GM12878 (cell line): ENCODE measurements around the gene PPL. TPM values are rescaled to one million over a fixed set of nuclear protein-coding genes. Genes with fewer than 3 reads are reported as not detected.

Experiments used
- NR2F1 ChIP-seq: fragments of 450-650 bp; conservative IDR thresholded peaks from 2 replicates; pipeline ENCODE4 v1.6.1; 2017; ENCODE audit warnings: mild to moderate bottlenecking
- RUNX3 ChIP-seq: IDR thresholded peaks from 2 replicates; pipeline ENCODE4 v1.6.1; 2012; ENCODE audit warnings: low read length, inconsistent platforms
- SRF ChIP-seq, 2 experiments: IDR thresholded peaks; 2 replicates each; pipeline ENCODE4 v1.6.1; 2011; ENCODE audit warnings: low read depth in 2 of 2, low read length in 2 of 2, mild to moderate bottlenecking in 1 of 2, moderate library complexity in 1 of 2
- polyA plus RNA-seq, 11 experiments: library from polyadenylated mRNA; depleted of rRNA in 4 of 11; unstranded in 6 of 11; stranded (reverse) in 5 of 11; fragments of >200 nt; fragmentation: Nextera tagmentation in 4 of 11; fragmentation: Illumina TruSeq in 1 of 11; extraction: Ambion mirVana in 4 of 11; extraction: Trizol in 1 of 11; gene quantifications; 1 replicate in 1 of 11; 2 replicates in 10 of 11; pipeline versions ENCODE4 v1.2.1 to v1.2.3, GENCODE V29; 2011 to 2016; ENCODE audit warnings: inconsistent platforms in 2 of 11, missing spikeins in 2 of 11, low read depth in 1 of 11
- total RNA-seq, 4 experiments: library from RNA; depleted of rRNA in 3 of 4; stranded (reverse); fragments of >200 nt in 3 of 4; fragmentation: Illumina TruSeq in 1 of 4; extraction: Trizol in 1 of 4; gene quantifications; 2 replicates each; pipeline versions ENCODE4 v1.2.1 to v1.2.3, GENCODE V29; 2013 to 2021
- TF ChIP-seq, protein P1 (sequence below): fragments of 450-650 bp; IDR thresholded peaks from 2 replicates; pipeline ENCODE4 v1.6.1; 2016; ENCODE audit warnings: mild to moderate bottlenecking, moderate library complexity, borderline replicate concordance
- TF ChIP-seq, protein P2 (sequence below): fragments of 450-650 bp; IDR thresholded peaks from 2 replicates; pipeline ENCODE4 v1.6.1; 2018; ENCODE audit warnings: mild to moderate bottlenecking, low read depth, moderate library complexity; ENCODE audit not compliant: partially characterized antibody
- TF ChIP-seq, protein P3 (sequence below): fragments of 450-650 bp; conservative IDR thresholded peaks from 2 replicates; pipeline ENCODE4 v1.6.1; 2017; ENCODE audit warnings: mild to moderate bottlenecking, moderate library complexity

Gene PPL
- total and polyA plus RNA-seq, 10 of the 15 experiments (the other 5 are each of a cell fraction or from before 2014, with no cell fraction given): 0.03 to 0.47 (median 0.05) TPM; not detected in 2

DNA sequence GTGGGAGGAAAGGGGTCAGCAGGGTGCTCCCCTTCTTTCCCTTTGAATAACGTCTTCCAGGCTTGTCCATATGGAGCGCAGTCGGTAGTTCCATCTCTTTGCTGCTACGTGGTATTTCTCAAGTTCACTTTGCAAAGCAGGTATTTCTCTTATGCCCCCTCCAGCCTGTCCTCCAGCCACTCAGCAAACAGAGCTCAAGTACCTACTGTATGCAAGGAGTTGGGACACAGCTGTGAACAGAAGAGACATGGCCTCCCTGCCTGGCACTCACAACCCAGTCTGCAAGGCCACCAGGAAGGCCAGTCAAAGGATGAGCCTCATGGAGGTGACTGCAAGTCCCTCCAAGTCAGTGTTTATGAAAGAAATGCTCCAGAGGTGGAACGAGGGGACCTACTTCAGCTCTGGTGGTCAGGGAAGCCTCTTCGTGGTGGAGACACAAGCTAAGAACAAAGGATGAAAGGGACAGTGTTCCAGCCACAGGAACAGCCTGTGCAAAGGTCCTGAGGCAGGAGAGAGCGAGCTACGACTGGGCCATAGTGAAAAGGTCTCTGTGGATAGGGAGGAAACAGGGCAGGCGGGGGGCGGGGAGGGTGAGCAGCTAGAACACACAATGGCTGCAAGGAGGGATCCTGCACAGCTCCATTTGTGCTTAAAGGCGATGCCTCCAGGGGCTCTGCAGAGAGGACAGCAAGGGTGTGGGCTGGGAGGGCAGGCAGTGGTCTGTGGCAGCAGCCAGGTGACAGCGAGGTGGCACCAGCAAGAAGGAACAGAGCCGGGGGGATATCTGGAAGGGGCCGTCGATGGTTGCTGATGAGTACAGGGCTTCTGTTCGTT lies 32.6 kb downstream of the PPL start (continued):
- TF ChIP-seq, protein P1, sequence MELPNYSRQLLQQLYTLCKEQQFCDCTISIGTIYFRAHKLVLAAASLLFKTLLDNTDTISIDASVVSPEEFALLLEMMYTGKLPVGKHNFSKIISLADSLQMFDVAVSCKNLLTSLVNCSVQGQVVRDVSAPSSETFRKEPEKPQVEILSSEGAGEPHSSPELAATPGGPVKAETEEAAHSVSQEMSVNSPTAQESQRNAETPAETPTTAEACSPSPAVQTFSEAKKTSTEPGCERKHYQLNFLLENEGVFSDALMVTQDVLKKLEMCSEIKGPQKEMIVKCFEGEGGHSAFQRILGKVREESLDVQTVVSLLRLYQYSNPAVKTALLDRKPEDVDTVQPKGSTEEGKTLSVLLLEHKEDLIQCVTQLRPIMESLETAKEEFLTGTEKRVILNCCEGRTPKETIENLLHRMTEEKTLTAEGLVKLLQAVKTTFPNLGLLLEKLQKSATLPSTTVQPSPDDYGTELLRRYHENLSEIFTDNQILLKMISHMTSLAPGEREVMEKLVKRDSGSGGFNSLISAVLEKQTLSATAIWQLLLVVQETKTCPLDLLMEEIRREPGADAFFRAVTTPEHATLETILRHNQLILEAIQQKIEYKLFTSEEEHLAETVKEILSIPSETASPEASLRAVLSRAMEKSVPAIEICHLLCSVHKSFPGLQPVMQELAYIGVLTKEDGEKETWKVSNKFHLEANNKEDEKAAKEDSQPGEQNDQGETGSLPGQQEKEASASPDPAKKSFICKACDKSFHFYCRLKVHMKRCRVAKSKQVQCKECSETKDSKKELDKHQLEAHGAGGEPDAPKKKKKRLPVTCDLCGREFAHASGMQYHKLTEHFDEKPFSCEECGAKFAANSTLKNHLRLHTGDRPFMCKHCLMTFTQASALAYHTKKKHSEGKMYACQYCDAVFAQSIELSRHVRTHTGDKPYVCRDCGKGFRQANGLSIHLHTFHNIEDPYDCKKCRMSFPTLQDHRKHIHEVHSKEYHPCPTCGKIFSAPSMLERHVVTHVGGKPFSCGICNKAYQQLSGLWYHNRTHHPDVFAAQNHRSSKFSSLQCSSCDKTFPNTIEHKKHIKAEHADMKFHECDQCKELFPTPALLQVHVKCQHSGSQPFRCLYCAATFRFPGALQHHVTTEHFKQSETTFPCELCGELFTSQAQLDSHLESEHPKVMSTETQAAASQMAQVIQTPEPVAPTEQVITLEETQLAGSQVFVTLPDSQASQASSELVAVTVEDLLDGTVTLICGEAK: no peak
- TF ChIP-seq, protein P2, sequence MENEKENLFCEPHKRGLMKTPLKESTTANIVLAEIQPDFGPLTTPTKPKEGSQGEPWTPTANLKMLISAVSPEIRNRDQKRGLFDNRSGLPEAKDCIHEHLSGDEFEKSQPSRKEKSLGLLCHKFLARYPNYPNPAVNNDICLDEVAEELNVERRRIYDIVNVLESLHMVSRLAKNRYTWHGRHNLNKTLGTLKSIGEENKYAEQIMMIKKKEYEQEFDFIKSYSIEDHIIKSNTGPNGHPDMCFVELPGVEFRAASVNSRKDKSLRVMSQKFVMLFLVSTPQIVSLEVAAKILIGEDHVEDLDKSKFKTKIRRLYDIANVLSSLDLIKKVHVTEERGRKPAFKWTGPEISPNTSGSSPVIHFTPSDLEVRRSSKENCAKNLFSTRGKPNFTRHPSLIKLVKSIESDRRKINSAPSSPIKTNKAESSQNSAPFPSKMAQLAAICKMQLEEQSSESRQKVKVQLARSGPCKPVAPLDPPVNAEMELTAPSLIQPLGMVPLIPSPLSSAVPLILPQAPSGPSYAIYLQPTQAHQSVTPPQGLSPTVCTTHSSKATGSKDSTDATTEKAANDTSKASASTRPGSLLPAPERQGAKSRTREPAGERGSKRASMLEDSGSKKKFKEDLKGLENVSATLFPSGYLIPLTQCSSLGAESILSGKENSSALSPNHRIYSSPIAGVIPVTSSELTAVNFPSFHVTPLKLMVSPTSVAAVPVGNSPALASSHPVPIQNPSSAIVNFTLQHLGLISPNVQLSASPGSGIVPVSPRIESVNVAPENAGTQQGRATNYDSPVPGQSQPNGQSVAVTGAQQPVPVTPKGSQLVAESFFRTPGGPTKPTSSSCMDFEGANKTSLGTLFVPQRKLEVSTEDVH: no peak
- TF ChIP-seq RUNX3 (no peak), NR2F1 (no peak), SRF (IDR thresholded peaks at IDR 0.05; ENCODE audit: low read depth in 2 of 2, low read length in 2 of 2) (no peak)
- TF ChIP-seq, protein P3, sequence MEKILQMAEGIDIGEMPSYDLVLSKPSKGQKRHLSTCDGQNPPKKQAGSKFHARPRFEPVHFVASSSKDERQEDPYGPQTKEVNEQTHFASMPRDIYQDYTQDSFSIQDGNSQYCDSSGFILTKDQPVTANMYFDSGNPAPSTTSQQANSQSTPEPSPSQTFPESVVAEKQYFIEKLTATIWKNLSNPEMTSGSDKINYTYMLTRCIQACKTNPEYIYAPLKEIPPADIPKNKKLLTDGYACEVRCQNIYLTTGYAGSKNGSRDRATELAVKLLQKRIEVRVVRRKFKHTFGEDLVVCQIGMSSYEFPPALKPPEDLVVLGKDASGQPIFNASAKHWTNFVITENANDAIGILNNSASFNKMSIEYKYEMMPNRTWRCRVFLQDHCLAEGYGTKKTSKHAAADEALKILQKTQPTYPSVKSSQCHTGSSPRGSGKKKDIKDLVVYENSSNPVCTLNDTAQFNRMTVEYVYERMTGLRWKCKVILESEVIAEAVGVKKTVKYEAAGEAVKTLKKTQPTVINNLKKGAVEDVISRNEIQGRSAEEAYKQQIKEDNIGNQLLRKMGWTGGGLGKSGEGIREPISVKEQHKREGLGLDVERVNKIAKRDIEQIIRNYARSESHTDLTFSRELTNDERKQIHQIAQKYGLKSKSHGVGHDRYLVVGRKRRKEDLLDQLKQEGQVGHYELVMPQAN: no peak
